Osteoblast (primary cell): ENCODE data around the gene DHRSX. TPM values are rescaled to one million over a fixed set of nuclear protein-coding genes. Genes with fewer than 3 reads are reported as not detected.

Experiments used
- DNase-seq: peaks from one replicate; pipeline ENCODE4 v3.0.0; 2011; ENCODE audit warnings: low spot score, mixed read lengths; ENCODE audit not compliant: insufficient read length; ENCODE audit errors: missing footprints
- H2AFZ ChIP-seq: 2 replicates; pipeline ENCODE4 v1.6.0; 2011; ENCODE audit warnings: mild to moderate bottlenecking, low read length
- H3K27ac ChIP-seq: 2 replicates; pipeline ENCODE4 v1.5.1; 2011; ENCODE audit warnings: mild to moderate bottlenecking, low read depth, low read length, moderate library complexity
- H3K27me3 ChIP-seq: 2 replicates; pipeline ENCODE4 v1.6.0; 2012; ENCODE audit warnings: mild to moderate bottlenecking, control low read depth, inconsistent platforms, low read length, moderate library complexity; ENCODE audit not compliant: insufficient read depth
- H3K36me3 ChIP-seq: 2 replicates; pipeline ENCODE4 v1.5.1; 2011; ENCODE audit warnings: mild to moderate bottlenecking, low read length, control low read depth, moderate library complexity; ENCODE audit not compliant: insufficient read depth
- H3K4me1 ChIP-seq: 2 replicates; pipeline ENCODE4 v1.5.1; 2011; ENCODE audit warnings: mild to moderate bottlenecking, low read length, control low read depth, moderate library complexity; ENCODE audit not compliant: insufficient read depth
- H3K4me2 ChIP-seq: 2 replicates; pipeline ENCODE4 v1.6.0; 2011; ENCODE audit warnings: mild to moderate bottlenecking, low read length; ENCODE audit not compliant: insufficient read depth
- H3K4me3 ChIP-seq: fragments of 200-600 bp; sonication (generic); 3 replicates; pipeline ENCODE4 v1.5.1; 2012; ENCODE audit warnings: mild to moderate bottlenecking, low read length, inconsistent platforms; ENCODE audit not compliant: insufficient read depth
- H3K79me2 ChIP-seq: 2 replicates; pipeline ENCODE4 v1.6.0; 2012; ENCODE audit warnings: mild to moderate bottlenecking, low read length, control low read depth, inconsistent platforms; ENCODE audit not compliant: insufficient read depth
- H3K9me3 ChIP-seq: 2 replicates; pipeline ENCODE4 v1.5.1; 2011; ENCODE audit warnings: low read depth, low read length, control low read depth
- H4K20me1 ChIP-seq: 2 replicates; pipeline ENCODE4 v1.6.0; 2012; ENCODE audit warnings: mild to moderate bottlenecking, low read length, control low read depth; ENCODE audit not compliant: insufficient read depth
- CTCF ChIP-seq: IDR thresholded peaks from 2 replicates; pipeline ENCODE4 v1.5.1; 2011; ENCODE audit warnings: mild to moderate bottlenecking, low read depth, low read length, moderate library complexity; ENCODE audit errors: extremely low read depth
- total RNA-seq: library from RNA; depleted of rRNA; stranded (reverse); fragments of >200 nt; gene quantifications from 2 replicates; pipeline ENCODE4 v1.2.3, GENCODE V29; 2012

The DHRSX gene
- total RNA-seq, 1 donor, result 37.6 TPM

- Histone ChIP-seq H3K4me1 (no peaks in the 10 kb centered on the region), H3K4me3 (no peak overlapping the region), H3K27ac (no peak overlapping the region), H3K79me2 (no peaks in the 10 kb centered on the region), H3K4me2 (no peak overlapping the region), H3K9me3 (no peaks in the 10 kb centered on the region), H2AFZ (no peak overlapping the region), H3K27me3 (peaks cover 6% of the 10 kb centered on the region), H3K36me3 (no peaks in the 10 kb centered on the region), H4K20me1 (no peaks in the 10 kb centered on the region)
- no peak for TF ChIP-seq CTCF
- no peak for DNase-seq
Measured at GRCh38 chrX:2514131-2514530, 13.4 kb upstream of the DHRSX start.

- H3K4me2 ChIP-seq, result no peak overlapping the region
- no peaks in the 10 kb centered on the region for H3K9me3 ChIP-seq
- no peak for TF ChIP-seq CTCF
- H4K20me1 ChIP-seq, result no peaks in the 10 kb centered on the region
- no peaks in the 10 kb centered on the region for H3K4me1 ChIP-seq
- no peak overlapping the region for H3K27ac ChIP-seq
- no peak overlapping the region for H2AFZ ChIP-seq
- peaks cover 6% of the 10 kb centered on the region for H3K27me3 ChIP-seq
- no peak overlapping the region for H3K4me3 ChIP-seq
- DNase-seq, result no peak
- no peaks in the 10 kb centered on the region for H3K79me2 ChIP-seq
- H3K36me3 ChIP-seq, result no peaks in the 10 kb centered on the region
Measured at GRCh38 chrX:2513121-2513664, 12.4 kb upstream of the DHRSX start.

- no peak for TF ChIP-seq CTCF
- Histone ChIP-seq H3K4me2 (no peak overlapping the region), H4K20me1 (no peaks in the 10 kb centered on the region), H3K9me3 (no peaks in the 10 kb centered on the region), H3K4me3 (no peak overlapping the region), H3K4me1 (no peaks in the 10 kb centered on the region), H3K27ac (no peak overlapping the region), H2AFZ (no peak overlapping the region), H3K27me3 (peaks cover 6% of the 10 kb centered on the region), H3K36me3 (no peaks in the 10 kb centered on the region), H3K79me2 (no peaks in the 10 kb centered on the region)
- no peak for DNase-seq
Measured at GRCh38 chrX:2512501-2512900, 11.7 kb upstream of the DHRSX start.

GRCh38 chrX:2511326-2511725 lies 10.6 kb upstream of the DHRSX start:
- Histone ChIP-seq H3K27me3 (peaks cover 6% of the 10 kb centered on the region), H3K36me3 (no peaks in the 10 kb centered on the region), H3K4me3 (no peak overlapping the region), H3K4me1 (no peaks in the 10 kb centered on the region), H3K27ac (no peak overlapping the region), H3K79me2 (no peaks in the 10 kb centered on the region), H3K4me2 (no peak overlapping the region), H4K20me1 (no peaks in the 10 kb centered on the region), H2AFZ (no peak overlapping the region), H3K9me3 (no peaks in the 10 kb centered on the region)
- no peak for DNase-seq
- TF ChIP-seq CTCF, result no peak
